SKM-1 (cell line): ENCODE data around the gene PRSS16.

Experiments used
- DNase-seq: peaks from one replicate; lab custom pipeline; 2025; ENCODE audit not compliant: unreplicated experiment; lab: John Stamatoyannopoulos, UW

The PRSS16 gene

DNA sequence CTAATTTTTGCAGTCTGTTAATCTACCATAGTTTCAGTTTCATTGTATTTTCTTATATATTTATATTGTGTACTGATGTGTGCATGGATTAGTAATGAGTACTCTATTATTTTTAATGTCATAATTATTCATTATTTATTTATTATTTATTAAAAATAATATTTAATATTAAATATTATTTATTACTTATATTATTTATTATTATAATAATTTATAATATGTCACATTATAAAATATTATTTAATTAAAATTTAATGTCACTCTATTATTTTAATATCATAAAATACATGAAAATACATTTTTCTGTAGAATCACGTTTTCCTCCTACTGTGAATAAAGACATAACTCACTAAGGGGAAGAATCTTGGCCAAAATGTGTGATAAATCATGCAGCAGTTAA, 34.1 kb downstream of the PRSS16 start:
- DNase-seq = no peak

GRCh38 chr6:27283279-27283678, 35.8 kb downstream of the PRSS16 start:
- DNase-seq = no peak

DNA sequence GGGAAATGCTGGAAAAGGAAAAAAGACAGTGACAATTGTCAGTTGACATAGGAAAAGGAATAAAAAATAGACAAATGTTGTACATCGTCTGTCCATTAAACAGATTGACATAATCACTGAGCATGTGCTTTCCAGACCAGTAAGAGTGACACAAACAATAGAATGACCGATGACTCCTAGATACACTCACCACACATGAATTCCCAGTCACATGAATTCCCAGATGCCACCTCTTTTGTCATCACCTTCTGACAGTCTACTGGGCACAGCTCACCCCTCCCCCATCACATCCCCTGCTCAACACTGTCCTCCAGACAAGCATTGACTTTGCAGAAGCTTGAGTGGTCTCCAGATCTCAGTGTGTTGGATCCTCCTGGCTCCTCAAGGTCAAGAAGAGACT, 38.6 kb downstream of the PRSS16 start:
- no peak for DNase-seq

- no peak for DNase-seq
These were observed 40.2 kb downstream of the PRSS16 start for GRCh38 chr6:27287751-27288135.

DNA sequence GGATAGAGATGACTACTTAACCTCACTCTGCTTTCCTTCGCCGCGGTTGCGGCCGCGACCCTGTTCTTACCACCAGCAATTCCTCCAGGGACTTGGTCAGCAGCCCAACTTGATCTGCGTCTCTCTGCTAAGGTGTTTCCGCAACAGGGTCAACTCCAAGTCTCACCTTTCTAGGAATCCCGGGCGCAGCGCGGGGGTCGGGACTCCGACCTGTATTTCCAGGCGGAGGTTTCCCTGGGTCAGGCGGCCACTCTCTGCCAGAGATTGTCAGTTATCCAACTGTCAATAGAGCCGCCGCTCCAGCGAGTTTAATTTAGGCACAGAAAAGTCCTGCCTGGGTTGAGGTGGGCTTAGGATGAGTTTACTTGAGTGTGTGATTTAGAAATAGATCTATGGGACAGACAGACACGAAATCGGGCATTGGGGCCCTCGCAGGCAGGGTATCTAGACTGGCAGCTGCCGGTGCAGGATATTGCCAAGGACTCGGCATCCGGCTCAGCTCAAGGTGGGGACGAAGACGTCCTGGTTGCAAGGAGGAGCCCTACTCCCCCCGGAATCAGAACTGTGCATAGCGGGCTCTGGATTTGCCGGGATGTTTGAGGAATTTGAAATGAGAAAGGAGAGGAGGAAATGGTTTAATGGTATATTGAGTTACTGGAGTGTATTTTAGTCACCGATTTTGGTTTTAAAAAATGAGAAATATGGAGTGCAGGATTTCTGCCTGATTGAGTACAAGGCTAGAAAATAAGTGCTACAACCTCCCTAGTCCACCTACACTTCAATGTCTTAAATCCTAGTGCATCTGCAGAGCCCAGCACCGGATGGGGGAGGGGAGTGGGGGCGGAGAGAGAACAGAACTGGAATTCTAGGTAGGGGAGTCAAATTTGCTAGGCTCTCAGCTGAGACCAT, 40.9 kb downstream of the PRSS16 start:
- DNase-seq = no peak

GRCh38 chr6:27290065-27290849, 42.8 kb downstream of the PRSS16 start:
- DNase-seq = no peak

DNA sequence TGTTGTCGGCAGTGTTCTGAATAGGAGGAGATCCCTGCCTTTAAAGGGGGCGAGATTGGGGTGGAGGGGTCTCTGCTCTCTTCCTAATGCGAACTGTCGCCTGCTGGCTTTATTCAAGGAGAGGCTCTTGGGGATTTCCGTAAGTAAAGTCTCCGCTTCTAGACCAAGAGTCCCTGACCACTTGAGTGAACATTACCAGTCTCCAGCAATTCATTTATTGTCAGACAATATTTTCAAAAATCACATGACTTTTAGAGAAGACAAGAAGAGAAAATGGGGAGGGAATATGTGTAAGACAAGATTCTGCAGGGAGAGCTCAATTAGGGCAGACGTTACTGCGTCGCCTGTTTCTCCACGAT, 43.3 kb downstream of the PRSS16 start:
- no peak for DNase-seq

DNA sequence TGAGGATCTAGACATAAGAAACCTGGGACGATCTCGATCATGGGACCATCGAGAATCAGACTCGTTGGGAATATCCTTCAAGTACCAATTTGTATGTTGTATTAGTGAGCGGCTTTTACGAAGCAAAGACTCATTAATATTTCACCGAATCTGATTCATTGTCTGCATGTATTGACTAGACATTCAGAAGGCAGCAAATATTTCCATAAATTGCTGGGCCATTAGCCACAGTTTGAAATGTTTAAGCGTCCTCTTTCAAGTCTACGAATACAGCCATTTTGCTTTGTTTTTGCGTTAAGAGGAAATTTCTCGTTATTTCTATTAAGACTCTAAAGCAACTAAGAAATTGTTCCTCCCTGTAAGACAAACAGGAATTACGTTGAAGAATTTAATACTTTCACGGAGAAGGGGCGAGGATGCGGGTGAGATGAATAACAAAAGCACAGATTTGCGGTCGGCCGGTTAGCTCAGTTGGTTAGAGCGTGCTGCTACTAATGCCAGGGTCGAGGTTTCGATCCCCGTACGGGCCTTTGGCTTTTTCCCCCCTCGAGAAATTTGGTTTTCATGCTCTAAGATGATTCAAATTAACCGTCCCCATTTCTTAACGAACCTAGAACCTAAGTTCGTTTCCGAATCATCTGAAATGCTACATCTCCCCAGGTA, 46.1 kb downstream of the PRSS16 start:
- no peak for DNase-seq

DNA sequence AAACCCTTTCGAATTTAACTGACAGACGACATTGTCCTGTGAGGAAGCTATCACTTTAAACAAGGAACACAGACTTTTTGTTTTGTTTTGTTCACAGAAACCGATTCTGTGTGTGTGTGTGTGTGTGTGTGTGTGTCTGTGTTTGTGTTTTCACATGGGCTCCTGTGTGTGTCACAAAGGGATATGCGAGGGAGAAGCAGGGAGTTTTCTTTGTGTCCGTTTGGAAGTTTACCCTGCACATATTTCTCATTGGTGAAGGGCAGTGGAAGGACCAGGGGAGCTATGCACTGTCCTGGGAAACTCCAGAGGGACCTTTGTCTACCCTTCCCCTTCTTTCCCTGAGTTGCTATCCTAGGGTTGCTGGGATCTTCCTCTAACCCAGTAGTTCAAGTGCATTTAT, 46.9 kb downstream of the PRSS16 start:
- no peak for DNase-seq

DNA sequence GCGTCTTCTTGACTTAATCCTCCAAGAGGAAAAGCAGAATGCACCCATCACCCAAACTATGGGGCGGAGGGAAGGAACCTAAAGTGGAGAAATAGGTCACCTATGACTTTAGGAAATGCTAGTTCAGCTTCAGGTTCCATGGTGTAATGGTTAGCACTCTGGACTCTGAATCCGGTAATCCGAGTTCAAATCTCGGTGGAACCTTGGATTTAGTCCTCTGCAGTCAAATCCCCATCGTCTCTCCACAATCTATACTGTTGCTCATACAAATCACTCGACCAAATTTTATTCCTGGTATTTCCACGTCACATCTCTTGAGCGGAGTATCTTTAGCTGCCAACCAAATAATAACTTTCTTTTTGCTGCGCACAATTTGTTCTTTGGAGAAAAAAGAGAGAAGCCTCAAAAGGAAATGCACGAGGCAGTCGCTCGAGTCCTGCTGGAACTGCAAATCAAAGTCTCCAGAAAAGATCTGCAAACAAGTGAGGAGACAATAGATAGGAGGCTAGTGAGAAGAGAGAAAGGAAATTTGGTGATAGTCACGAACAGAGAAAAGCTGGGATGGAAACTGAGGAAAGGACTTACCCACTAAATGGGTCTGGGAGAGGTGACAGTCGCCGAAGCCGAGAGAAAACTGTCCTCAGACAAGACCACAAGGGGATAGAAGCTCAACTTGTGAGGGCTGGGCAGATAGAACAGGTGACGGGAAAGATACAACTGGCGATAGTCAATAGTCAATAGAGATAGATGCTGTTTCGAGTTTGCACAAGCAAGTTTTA, 48.0 kb downstream of the PRSS16 start:
- no peak for DNase-seq

- DNase-seq = no peak
These were observed 48.7 kb downstream of the PRSS16 start for GRCh38 chr6:27296106-27296783.

DNA sequence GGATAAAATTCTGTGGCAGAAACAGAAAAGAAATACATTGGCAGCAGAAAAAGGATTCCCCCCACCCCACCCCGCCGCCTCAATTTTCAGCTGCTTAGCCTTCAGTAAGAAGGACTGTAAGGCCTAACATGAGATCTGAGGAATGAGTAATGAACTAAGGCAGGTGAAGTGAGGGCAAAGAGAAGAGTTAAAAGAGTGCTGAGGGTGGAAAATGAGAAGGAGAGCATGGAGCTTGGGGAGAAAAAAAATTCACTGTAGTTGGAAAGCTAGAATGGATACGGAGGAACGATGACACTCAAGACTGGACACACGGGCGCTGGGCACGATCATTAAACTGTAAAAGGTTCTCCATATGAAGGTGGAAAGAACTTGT, 50.0 kb downstream of the PRSS16 start:
- DNase-seq = no peak

- no peak for DNase-seq
These were observed 50.6 kb downstream of the PRSS16 start for GRCh38 chr6:27297857-27298730.

DNA sequence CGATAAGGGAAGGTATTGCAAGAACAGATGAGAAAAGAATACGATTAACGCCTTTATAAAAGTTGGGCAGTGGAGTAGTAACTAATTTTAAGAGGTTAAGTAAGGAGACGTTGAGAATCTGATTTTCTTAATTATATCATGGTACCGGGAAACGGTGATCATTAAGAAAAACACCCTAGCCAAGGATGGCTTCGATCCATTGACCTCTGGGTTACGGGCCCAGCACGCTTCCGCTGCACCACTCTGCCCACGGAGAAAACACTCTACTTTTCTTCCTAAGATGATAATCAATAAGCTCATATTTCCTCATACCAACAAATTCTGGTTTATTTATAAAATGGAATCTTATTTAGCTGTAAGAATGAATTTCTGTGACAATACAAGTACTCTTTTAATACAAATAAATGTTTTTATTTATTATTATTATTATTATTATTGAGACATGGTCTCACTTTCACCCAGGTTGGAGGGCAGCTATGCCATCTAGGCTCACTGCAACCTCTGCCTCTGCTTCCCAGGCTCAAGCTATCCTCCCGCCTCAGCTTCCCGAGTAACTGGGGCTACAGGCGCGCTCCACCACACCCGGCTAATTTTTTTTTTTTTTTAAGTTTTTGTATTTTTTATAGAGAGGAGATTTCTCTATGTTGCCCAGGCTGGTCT, 56.2 kb downstream of the PRSS16 start:
- no peak for DNase-seq
